Astrocyte (in vitro differentiated cells and primary cell): ENCODE results near the gene ADAMTS20. TPM values are rescaled to one million over a fixed set of nuclear protein-coding genes. Genes with fewer than 3 reads are reported as not detected.

Experiments
- DNase-seq: peaks from one replicate; pipeline ENCODE4 v3.0.0-alpha.2; 2010; ENCODE audit warnings: low read depth
- FAIRE-seq: peaks from 2 replicates; lab custom pipeline; 2011; peaks lifted over from hg19 to GRCh38; lab: Jason Lieb, UNC
- H2AFZ ChIP-seq: 2 replicates; pipeline ENCODE4 v1.6.0; 2012; ENCODE audit warnings: low read depth, low read length, inconsistent platforms
- H3K27ac ChIP-seq: 2 replicates; pipeline ENCODE4 v1.5.1; 2011; ENCODE audit warnings: low read depth, low read length, inconsistent platforms
- H3K27me3 ChIP-seq: 2 replicates; pipeline ENCODE4 v1.6.0; 2011; ENCODE audit warnings: low read length, inconsistent platforms; ENCODE audit not compliant: insufficient read depth
- H3K36me3 ChIP-seq: 2 replicates; pipeline ENCODE4 v1.5.1; 2011; ENCODE audit warnings: low read length, inconsistent platforms; ENCODE audit not compliant: insufficient read depth
- H3K4me1 ChIP-seq: 2 replicates; pipeline ENCODE4 v1.5.1; 2011; ENCODE audit warnings: low read length, inconsistent platforms; ENCODE audit not compliant: insufficient read depth
- H3K4me2 ChIP-seq: 2 replicates; pipeline ENCODE4 v1.6.0; 2012; ENCODE audit warnings: low read length, inconsistent platforms
- H3K4me3 ChIP-seq: 2 replicates; pipeline ENCODE4 v1.5.1; 2011; ENCODE audit warnings: low read depth, mild to moderate bottlenecking, low read length, inconsistent platforms; ENCODE audit not compliant: insufficient read depth
- H3K79me2 ChIP-seq: 2 replicates; pipeline ENCODE4 v1.6.0; 2012; ENCODE audit warnings: mild to moderate bottlenecking, low read length, inconsistent platforms; ENCODE audit not compliant: insufficient read depth
- H3K9ac ChIP-seq: 2 replicates; pipeline ENCODE4 v1.6.0; 2012; ENCODE audit warnings: mild to moderate bottlenecking, low read length, inconsistent platforms
- H3K9me3 ChIP-seq: 2 replicates; pipeline ENCODE4 v1.5.1; 2012; ENCODE audit warnings: low read depth, mild to moderate bottlenecking, low read length, inconsistent platforms; ENCODE audit not compliant: insufficient read depth
- H4K20me1 ChIP-seq: 2 replicates; pipeline ENCODE4 v1.6.0; 2012; ENCODE audit warnings: low read length, inconsistent platforms; ENCODE audit not compliant: insufficient read depth
- H3K27ac Mint-ChIP-seq: one replicate; pipeline ENCODE4 v1.8.0; 2021; ENCODE audit warnings: mild to moderate bottlenecking, mixed read lengths; ENCODE audit not compliant: unreplicated experiment
- H3K27me3 Mint-ChIP-seq: one replicate; pipeline ENCODE4 v1.8.0; 2021; ENCODE audit warnings: low read depth, mixed read lengths; ENCODE audit not compliant: unreplicated experiment
- H3K36me3 Mint-ChIP-seq: one replicate; pipeline ENCODE4 v1.8.0; 2021; ENCODE audit warnings: low read depth, mixed read lengths; ENCODE audit not compliant: unreplicated experiment
- H3K4me1 Mint-ChIP-seq: one replicate; pipeline ENCODE4 v1.8.0; 2021; ENCODE audit warnings: low read depth, mixed read lengths; ENCODE audit not compliant: unreplicated experiment
- H3K4me3 Mint-ChIP-seq: one replicate; pipeline ENCODE4 v1.8.0; 2021; ENCODE audit warnings: mild to moderate bottlenecking, moderate library complexity, mixed read lengths; ENCODE audit not compliant: unreplicated experiment
- H3K9me3 Mint-ChIP-seq: one replicate; pipeline ENCODE4 v1.8.0; 2021; ENCODE audit warnings: mild to moderate bottlenecking, mixed read lengths; ENCODE audit not compliant: unreplicated experiment
- EZH2 ChIP-seq: IDR thresholded peaks from 2 replicates; pipeline ENCODE4 v1.6.1; 2012; ENCODE audit warnings: mild to moderate bottlenecking, low read length, inconsistent platforms; ENCODE audit not compliant: insufficient read depth
- total RNA-seq: library from RNA; stranded (reverse); gene quantifications from 2 replicates; pipeline ENCODE4 v1.2.1, GENCODE V29; 2021
- TF ChIP-seq, protein P1 (sequence below): IDR thresholded peaks from 2 replicates; pipeline ENCODE4 v1.5.1; 2011; ENCODE audit warnings: low read depth, mild to moderate bottlenecking, inconsistent platforms, low read length, moderate library complexity; ENCODE audit not compliant: insufficient read depth

Gene ADAMTS20
- total RNA-seq, 1 donor from 2014 or later = 0.66 TPM

- Histone ChIP-seq H3K27me3 (no peaks in the 10 kb centered on the region), H3K79me2 (no peaks in the 10 kb centered on the region), H4K20me1 (no peaks in the 10 kb centered on the region), H3K4me3 (no peak overlapping the region), H3K9me3 (no peaks in the 10 kb centered on the region), H3K9ac (no peak overlapping the region), H3K36me3 (no peaks in the 10 kb centered on the region), H2AFZ (no peak overlapping the region), H3K27ac (no peak overlapping the region), H3K4me2 (no peak overlapping the region), H3K4me1 (no peaks in the 10 kb centered on the region)
- DNase-seq (no peak), FAIRE-seq (no peak)
- Mint-ChIP-seq H3K36me3 (no peaks in the 10 kb centered on the region), H3K27ac (no peak overlapping the region), H3K9me3 (no peaks in the 10 kb centered on the region), H3K4me3 (no peak overlapping the region), H3K27me3 (no peaks in the 10 kb centered on the region), H3K4me1 (no peaks in the 10 kb centered on the region)
- TF ChIP-seq, protein P1, sequence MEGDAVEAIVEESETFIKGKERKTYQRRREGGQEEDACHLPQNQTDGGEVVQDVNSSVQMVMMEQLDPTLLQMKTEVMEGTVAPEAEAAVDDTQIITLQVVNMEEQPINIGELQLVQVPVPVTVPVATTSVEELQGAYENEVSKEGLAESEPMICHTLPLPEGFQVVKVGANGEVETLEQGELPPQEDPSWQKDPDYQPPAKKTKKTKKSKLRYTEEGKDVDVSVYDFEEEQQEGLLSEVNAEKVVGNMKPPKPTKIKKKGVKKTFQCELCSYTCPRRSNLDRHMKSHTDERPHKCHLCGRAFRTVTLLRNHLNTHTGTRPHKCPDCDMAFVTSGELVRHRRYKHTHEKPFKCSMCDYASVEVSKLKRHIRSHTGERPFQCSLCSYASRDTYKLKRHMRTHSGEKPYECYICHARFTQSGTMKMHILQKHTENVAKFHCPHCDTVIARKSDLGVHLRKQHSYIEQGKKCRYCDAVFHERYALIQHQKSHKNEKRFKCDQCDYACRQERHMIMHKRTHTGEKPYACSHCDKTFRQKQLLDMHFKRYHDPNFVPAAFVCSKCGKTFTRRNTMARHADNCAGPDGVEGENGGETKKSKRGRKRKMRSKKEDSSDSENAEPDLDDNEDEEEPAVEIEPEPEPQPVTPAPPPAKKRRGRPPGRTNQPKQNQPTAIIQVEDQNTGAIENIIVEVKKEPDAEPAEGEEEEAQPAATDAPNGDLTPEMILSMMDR = no peak
- TF ChIP-seq EZH2 = no peak
These were observed 47.1 kb upstream of the ADAMTS20 start for GRCh38 chr12:43599066-43599465.

DNA sequence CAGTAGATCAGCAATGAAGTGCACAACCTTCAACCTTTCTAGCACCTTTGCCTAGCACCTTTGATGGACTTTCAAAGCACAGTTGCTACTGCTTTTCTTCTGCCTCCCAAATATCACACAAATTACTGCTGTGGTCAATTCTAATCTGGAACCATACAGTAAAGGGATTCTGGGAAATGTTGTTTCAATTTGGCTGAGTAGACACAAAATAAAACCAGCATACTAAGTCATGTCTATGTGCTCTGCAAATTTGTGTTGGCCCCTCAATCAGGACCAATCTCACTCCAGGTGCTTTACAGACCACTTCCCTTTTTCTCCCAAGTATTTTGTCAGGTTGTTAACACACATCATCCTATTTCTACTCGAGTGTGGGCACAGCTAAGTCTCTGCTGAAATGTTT, 38.3 kb upstream of the ADAMTS20 start:
- Mint-ChIP-seq H3K27ac (no peak overlapping the region), H3K4me1 (no peaks in the 10 kb centered on the region), H3K27me3 (no peaks in the 10 kb centered on the region), H3K9me3 (no peaks in the 10 kb centered on the region), H3K4me3 (no peak overlapping the region), H3K36me3 (no peaks in the 10 kb centered on the region)
- FAIRE-seq (no peak), DNase-seq (no peak)
- Histone ChIP-seq H3K27ac (no peak overlapping the region), H3K9ac (no peak overlapping the region), H3K4me3 (no peak overlapping the region), H3K27me3 (no peaks in the 10 kb centered on the region), H2AFZ (no peak overlapping the region), H4K20me1 (no peaks in the 10 kb centered on the region), H3K4me2 (no peak overlapping the region), H3K36me3 (no peaks in the 10 kb centered on the region), H3K4me1 (no peaks in the 10 kb centered on the region), H3K9me3 (no peaks in the 10 kb centered on the region), H3K79me2 (no peaks in the 10 kb centered on the region)
- no peak for TF ChIP-seq EZH2
- TF ChIP-seq, protein P1 = no peak

GRCh38 chr12:43586646-43587245, 34.7 kb upstream of the ADAMTS20 start:
- Histone ChIP-seq H4K20me1 (no peaks in the 10 kb centered on the region), H2AFZ (no peak overlapping the region), H3K4me2 (no peak overlapping the region), H3K4me1 (no peaks in the 10 kb centered on the region), H3K27ac (no peak overlapping the region), H3K27me3 (no peaks in the 10 kb centered on the region), H3K9ac (no peak overlapping the region), H3K79me2 (no peaks in the 10 kb centered on the region), H3K4me3 (no peak overlapping the region), H3K36me3 (no peaks in the 10 kb centered on the region), H3K9me3 (no peaks in the 10 kb centered on the region)
- FAIRE-seq (no peak), DNase-seq (no peak)
- Mint-ChIP-seq H3K9me3 (peaks cover 4% of the 10 kb centered on the region), H3K4me3 (no peak overlapping the region), H3K27ac (no peak overlapping the region), H3K4me1 (no peaks in the 10 kb centered on the region), H3K36me3 (no peaks in the 10 kb centered on the region), H3K27me3 (no peaks in the 10 kb centered on the region)
- TF ChIP-seq EZH2 = no peak
- TF ChIP-seq, protein P1 = no peak
